HepG2 (cell line): ENCODE results near the gene MAP1B.

Source experiments
- AFF4 ChIP-seq: sonication (generic); formaldehyde crosslinking; IDR thresholded peaks from 2 replicates; pipeline ENCODE4 v1.4.0; 2020; ENCODE audit warnings: missing genetic modification reagents
- ESRRA ChIP-seq: sonication (generic); formaldehyde crosslinking; IDR thresholded peaks from 2 replicates; pipeline ENCODE4 v1.5.1; 2020; ENCODE audit warnings: mild to moderate bottlenecking, low read depth, missing genetic modification reagents
- JUND ChIP-seq: sonication (generic); formaldehyde crosslinking; IDR thresholded peaks from 2 replicates; pipeline ENCODE4 v1.8.0; 2022; ENCODE audit warnings: mild to moderate bottlenecking, missing genetic modification reagents
- POLR2G ChIP-seq: fragments of 200-400 bp; formaldehyde crosslinking; IDR thresholded peaks from 2 replicates; pipeline ENCODE4 v1.6.1; 2018; ENCODE audit warnings: mild to moderate bottlenecking, low read depth, low read length, moderate library complexity
- RXRA ChIP-seq: sonication (generic); formaldehyde crosslinking; IDR thresholded peaks from 2 replicates; pipeline ENCODE4 v1.5.1; 2020; ENCODE audit warnings: missing genetic modification reagents
- SP5 ChIP-seq: IDR thresholded peaks from 2 replicates; pipeline ENCODE4 v1.6.1; 2016; ENCODE audit warnings: low read depth, borderline replicate concordance
- ZNF558 ChIP-seq: sonication (generic); formaldehyde crosslinking; IDR thresholded peaks from 2 replicates; pipeline ENCODE4 v1.9.0; 2022; ENCODE audit warnings: mild to moderate bottlenecking, missing genetic modification reagents, borderline replicate concordance
- TF ChIP-seq, protein P1 (sequence below): IDR thresholded peaks from 2 replicates; pipeline ENCODE4 v1.4.0; 2020; ENCODE audit warnings: mild to moderate bottlenecking, missing genetic modification reagents

GRCh38 chr5:72245546-72245945 lies 138.3 kb downstream of the MAP1B start:
- no peak for TF ChIP-seq RXRA (CRISPR knock-in tag)
- no peak for TF ChIP-seq SP5
- no peak for TF ChIP-seq POLR2G
- no peak for TF ChIP-seq ZNF558 (CRISPR knock-in tag)
- TF ChIP-seq, protein P1, sequence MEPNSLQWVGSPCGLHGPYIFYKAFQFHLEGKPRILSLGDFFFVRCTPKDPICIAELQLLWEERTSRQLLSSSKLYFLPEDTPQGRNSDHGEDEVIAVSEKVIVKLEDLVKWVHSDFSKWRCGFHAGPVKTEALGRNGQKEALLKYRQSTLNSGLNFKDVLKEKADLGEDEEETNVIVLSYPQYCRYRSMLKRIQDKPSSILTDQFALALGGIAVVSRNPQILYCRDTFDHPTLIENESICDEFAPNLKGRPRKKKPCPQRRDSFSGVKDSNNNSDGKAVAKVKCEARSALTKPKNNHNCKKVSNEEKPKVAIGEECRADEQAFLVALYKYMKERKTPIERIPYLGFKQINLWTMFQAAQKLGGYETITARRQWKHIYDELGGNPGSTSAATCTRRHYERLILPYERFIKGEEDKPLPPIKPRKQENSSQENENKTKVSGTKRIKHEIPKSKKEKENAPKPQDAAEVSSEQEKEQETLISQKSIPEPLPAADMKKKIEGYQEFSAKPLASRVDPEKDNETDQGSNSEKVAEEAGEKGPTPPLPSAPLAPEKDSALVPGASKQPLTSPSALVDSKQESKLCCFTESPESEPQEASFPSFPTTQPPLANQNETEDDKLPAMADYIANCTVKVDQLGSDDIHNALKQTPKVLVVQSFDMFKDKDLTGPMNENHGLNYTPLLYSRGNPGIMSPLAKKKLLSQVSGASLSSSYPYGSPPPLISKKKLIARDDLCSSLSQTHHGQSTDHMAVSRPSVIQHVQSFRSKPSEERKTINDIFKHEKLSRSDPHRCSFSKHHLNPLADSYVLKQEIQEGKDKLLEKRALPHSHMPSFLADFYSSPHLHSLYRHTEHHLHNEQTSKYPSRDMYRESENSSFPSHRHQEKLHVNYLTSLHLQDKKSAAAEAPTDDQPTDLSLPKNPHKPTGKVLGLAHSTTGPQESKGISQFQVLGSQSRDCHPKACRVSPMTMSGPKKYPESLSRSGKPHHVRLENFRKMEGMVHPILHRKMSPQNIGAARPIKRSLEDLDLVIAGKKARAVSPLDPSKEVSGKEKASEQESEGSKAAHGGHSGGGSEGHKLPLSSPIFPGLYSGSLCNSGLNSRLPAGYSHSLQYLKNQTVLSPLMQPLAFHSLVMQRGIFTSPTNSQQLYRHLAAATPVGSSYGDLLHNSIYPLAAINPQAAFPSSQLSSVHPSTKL (CRISPR knock-in tag): no peak
- no peak for TF ChIP-seq JUND (CRISPR knock-in tag)
- no peak for TF ChIP-seq AFF4 (CRISPR knock-in tag)
- no peak for TF ChIP-seq ESRRA
